GM11168 (cell line): ENCODE results near the gene MMS22L.

ENCODE experiments used
- in situ Hi-C: fragments of 300-500 bp; cut with MboI; formaldehyde crosslinking; loops from one replicate; pipeline ENCODE4 v1.12.0; 2022; ENCODE audit warnings: low sequenced_read_pairs; ENCODE audit not compliant: unreplicated experiment

Gene MMS22L

DNA sequence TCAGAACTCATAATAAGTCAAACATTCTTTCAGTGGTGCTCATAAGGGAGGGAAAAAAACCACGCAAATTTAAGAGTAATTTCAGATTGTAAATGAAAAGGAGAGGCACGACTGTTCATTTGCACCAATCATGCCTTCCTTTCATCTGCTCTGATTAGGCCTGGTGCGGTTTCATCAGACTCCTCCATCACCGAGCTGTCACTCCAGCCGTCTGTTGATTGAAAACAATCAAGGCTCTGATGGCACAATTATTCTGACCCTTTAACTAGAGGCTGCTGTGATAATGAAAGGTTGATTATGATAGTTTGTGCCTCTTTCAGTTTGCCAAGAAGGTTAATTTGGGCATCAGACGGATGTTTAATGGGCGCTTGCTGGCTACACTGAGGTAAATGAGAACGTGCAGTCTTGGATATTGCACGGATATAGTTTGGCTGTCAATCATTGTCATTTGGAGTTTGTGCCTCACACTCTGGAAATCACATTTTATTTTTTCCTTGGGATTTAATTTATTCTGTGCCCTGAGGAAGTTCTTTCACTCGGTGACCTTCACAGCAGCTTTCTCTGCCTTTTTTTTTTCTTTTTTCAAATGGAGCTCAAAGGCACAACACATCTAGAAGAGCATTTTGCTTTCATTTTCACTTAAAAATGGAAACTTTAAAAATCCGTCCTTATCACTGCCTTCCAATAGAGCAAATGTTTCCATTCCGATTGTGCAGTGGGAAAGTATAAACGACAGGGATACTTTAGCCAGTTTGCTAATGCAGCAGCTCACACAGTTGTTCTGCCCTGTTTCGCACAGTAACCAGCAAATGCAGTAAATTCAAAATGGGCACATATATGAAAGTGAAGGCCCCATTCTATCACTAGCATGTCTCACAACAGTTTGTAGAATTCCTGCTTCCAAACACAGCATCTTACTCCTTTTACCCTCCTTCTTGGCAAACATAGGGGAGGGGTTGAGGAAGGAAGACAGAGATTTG lies 185.7 kb downstream of the MMS22L start:
- in situ Hi-C loops = no loop called here

DNA sequence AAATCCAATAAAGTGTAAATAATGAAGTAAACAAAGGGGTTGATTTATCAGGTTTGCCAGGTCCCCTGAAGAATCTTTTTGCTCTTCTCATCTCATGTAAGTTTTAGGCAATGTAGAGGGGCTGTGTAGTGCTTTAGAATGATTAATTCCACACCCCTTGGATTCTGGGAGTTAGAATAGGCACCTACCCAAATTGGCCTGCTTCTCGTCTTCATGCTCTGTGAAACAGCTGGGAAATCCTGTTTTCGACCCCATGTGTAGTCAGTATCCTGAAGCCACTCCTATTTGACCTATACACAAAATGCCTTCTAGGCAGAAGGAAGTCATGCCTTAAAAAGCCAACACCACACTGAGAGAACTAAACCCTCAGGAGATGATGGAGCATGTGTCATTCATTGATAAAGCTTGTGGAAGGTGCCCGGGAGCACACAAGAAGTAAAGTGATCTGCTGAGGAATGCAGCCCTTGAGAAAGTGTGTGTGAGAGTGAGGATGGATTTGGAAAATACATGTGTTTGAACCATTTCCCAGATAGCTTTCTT lies 187.6 kb downstream of the MMS22L start:
- in situ Hi-C loops = no loop called here

GRCh38 chr6:97094376-97094775 lies 188.6 kb downstream of the MMS22L start:
- in situ Hi-C loops = no loop called here

DNA sequence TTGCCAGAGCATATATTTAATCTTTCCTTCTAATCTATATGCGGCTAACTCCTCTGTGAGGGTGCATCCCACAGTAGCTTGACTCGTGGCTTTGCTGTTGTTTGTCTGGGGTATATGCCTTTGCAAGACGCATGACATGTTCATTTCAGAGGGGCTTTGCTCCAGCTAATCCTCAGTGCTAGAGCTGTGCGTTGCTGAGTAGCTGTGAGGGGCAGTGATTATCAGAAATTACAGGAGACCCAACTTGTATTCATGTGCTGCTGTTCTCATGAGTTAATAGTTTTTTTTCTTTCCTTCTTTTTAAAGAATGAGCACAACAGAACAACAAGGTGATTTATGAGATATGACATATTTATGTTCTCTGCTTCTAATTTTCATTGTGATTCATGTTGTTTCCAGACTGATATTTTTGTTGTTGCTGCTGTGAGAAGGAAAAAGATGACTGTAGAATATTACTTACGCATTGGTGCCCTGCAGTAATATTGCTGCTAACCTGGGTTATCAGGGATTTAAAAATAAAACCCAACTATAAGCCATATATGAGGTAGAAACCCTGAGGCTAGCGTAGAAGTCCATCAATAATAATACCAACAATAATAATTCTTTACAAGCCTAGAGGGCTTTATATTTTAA lies 190.2 kb downstream of the MMS22L start:
- in situ Hi-C loops = no loop called here
